A673 (cell line): Measurements from ENCODE around the gene NDUFA11. TPM values are rescaled to one million over a fixed set of nuclear protein-coding genes. Genes with fewer than 3 reads are reported as not detected.

Source experiments
- BruUV-seq: library from RNA; stranded (reverse); fragments of 400-500 nt; replicated peaks from 2 replicates; lab custom pipeline; 2021; lab: Mats Ljungman, UMichigan
- CTCF ChIA-PET: fragments of 300-600 bp; sonication (Branson Sonifier 250); formaldehyde crosslinking; loops from one replicate; lab custom pipeline; 2022; ENCODE audit warnings: antibody characterized with exemption; lab: Charles Lee
- POLR2A ChIA-PET: fragments of 300-600 bp; sonication (Branson Sonifier 250); formaldehyde crosslinking; loops from one replicate; lab custom pipeline; 2022; ENCODE audit warnings: antibody characterized with exemption; ENCODE audit not compliant: low non-redundant PET; lab: Charles Lee
- DNase-seq: peaks from one replicate; pipeline ENCODE4 v3.0.0-alpha.2; 2015; ENCODE audit warnings: low spot score
- H3K27ac ChIP-seq: fragments of 200-600 bp; sonication (generic); 2 replicates; pipeline ENCODE4 v1.5.1; 2016; ENCODE audit warnings: mixed run types, low read depth, mild to moderate bottlenecking, mixed read lengths, antibody characterized with exemption, low read length; ENCODE audit not compliant: poor library complexity, severe bottlenecking
- H3K27me3 ChIP-seq: fragments of 200-600 bp; sonication (generic); replicated peaks from 2 replicates; pipeline ENCODE4 v1.6.1; 2017; ENCODE audit warnings: mixed run types, low read depth, mild to moderate bottlenecking, mixed read lengths, antibody characterized with exemption, low read length; ENCODE audit not compliant: insufficient read depth, poor library complexity
- H3K36me3 ChIP-seq: fragments of 200-600 bp; sonication (generic); 2 replicates; pipeline ENCODE4 v1.6.1; 2016; ENCODE audit warnings: mixed run types, mild to moderate bottlenecking, mixed read lengths, antibody characterized with exemption, low read length; ENCODE audit not compliant: insufficient read depth, poor library complexity, severe bottlenecking
- H3K4me1 ChIP-seq: fragments of 200-600 bp; sonication (generic); 2 replicates; pipeline ENCODE4 v1.6.1; 2017; ENCODE audit warnings: mixed run types, mild to moderate bottlenecking, mixed read lengths, antibody characterized with exemption, low read length; ENCODE audit not compliant: insufficient read depth, poor library complexity, severe bottlenecking
- H3K4me3 ChIP-seq: fragments of 200-600 bp; sonication (generic); 2 replicates; pipeline ENCODE4 v1.5.1; 2016; ENCODE audit warnings: low read depth, mixed run types, mild to moderate bottlenecking, mixed read lengths, low read length; ENCODE audit not compliant: poor library complexity, severe bottlenecking
- H3K9me3 ChIP-seq: fragments of 200-600 bp; sonication (generic); 2 replicates; pipeline ENCODE4 v1.6.1; 2016; ENCODE audit warnings: mixed run types, low read depth, mild to moderate bottlenecking, mixed read lengths, antibody characterized with exemption, low read length; ENCODE audit not compliant: poor library complexity, severe bottlenecking
- CTCF ChIP-seq: fragments of 300-800, 200-600 bp; sonication (generic); conservative IDR thresholded peaks from 2 replicates; pipeline ENCODE4 v1.5.1; 2017; ENCODE audit warnings: low read depth, mild to moderate bottlenecking, antibody characterized with exemption, low read length, moderate library complexity, mixed read lengths
- EZH2 ChIP-seq: fragments of 200-600 bp; sonication (generic); IDR thresholded peaks from 2 replicates; pipeline ENCODE4 v1.6.1; 2017; ENCODE audit warnings: borderline replicate concordance, low read depth, mild to moderate bottlenecking, mixed read lengths, antibody characterized with exemption, low read length; ENCODE audit not compliant: poor library complexity, severe bottlenecking
- intact Hi-C: fragments of 100-400 bp; cut with micrococcal nuclease; formaldehyde crosslinking; loops from one replicate; pipeline ENCODE4 v1.10.0; 2022; ENCODE audit not compliant: unreplicated experiment
- total RNA-seq: library from RNA; stranded (reverse); gene quantifications from 2 replicates; pipeline ENCODE4 v1.2.3, GENCODE V29; 2021

The NDUFA11 gene
- total RNA-seq, 1 experiment from 2014 or later: 290 TPM

GRCh38 chr19:5923356-5923755, 19.8 kb upstream of the NDUFA11 start:
- Histone ChIP-seq H3K4me3 (no peak overlapping the region), H3K36me3 (peaks cover 77% of the 10 kb centered on the region), H3K27ac (no peak overlapping the region), H3K9me3 (no peaks in the 10 kb centered on the region), H3K27me3 (no peaks in the 10 kb centered on the region), H3K4me1 (no peaks in the 10 kb centered on the region)
- TF ChIP-seq CTCF (no peak), EZH2 (no peak)
- ChIA-PET POLR2A (no interaction called here), CTCF (no interaction called here)
- intact Hi-C loops: no loop called here
- no peak for DNase-seq
- no TSS peak for BruUV-seq

- no peak overlapping the region for H3K27ac ChIP-seq
- no peaks in the 10 kb centered on the region for H3K4me1 ChIP-seq
- POLR2A ChIA-PET: no interaction called here
- no peak for DNase-seq
- CTCF ChIA-PET: no interaction called here
- intact Hi-C loops: no loop called here
- no peaks in the 10 kb centered on the region for H3K27me3 ChIP-seq
- H3K4me3 ChIP-seq: no peak overlapping the region
- H3K36me3 ChIP-seq: peaks cover 74% of the 10 kb centered on the region
- no peak for TF ChIP-seq EZH2
- BruUV-seq: no TSS peak
- H3K9me3 ChIP-seq: no peaks in the 10 kb centered on the region
Measured at GRCh38 chr19:5922161-5922545, 18.6 kb upstream of the NDUFA11 start.

GRCh38 chr19:5921516-5922160, 18.0 kb upstream of the NDUFA11 start:
- H3K9me3 ChIP-seq: no peaks in the 10 kb centered on the region
- POLR2A ChIA-PET: no interaction called here
- no peak for TF ChIP-seq CTCF
- no peak for TF ChIP-seq EZH2
- CTCF ChIA-PET: no interaction called here
- no peak for DNase-seq
- H3K4me1 ChIP-seq: no peaks in the 10 kb centered on the region
- no peak overlapping the region for H3K27ac ChIP-seq
- BruUV-seq: no TSS peak
- H3K4me3 ChIP-seq: no peak overlapping the region
- no peaks in the 10 kb centered on the region for H3K27me3 ChIP-seq
- H3K36me3 ChIP-seq: peaks cover 74% of the 10 kb centered on the region
- intact Hi-C loops: no loop called here

GRCh38 chr19:5918463-5919079, 15.0 kb upstream of the NDUFA11 start:
- H3K27me3 ChIP-seq: no peaks in the 10 kb centered on the region
- H3K4me3 ChIP-seq: no peak overlapping the region
- POLR2A ChIA-PET: interaction anchor here (0.5 kb wide), 1 partner anchor 639 kb away, joined by 9 read pairs; no protein-coding TSS in a partner anchor
- CTCF ChIA-PET: no interaction called here
- H3K27ac ChIP-seq: no peak overlapping the region
- intact Hi-C loops: no loop called here
- H3K9me3 ChIP-seq: no peaks in the 10 kb centered on the region
- TF ChIP-seq CTCF: no peak
- TF ChIP-seq EZH2: no peak
- H3K36me3 ChIP-seq: peaks cover 59% of the 10 kb centered on the region
- DNase-seq: no peak
- no TSS peak for BruUV-seq
- no peaks in the 10 kb centered on the region for H3K4me1 ChIP-seq
